HG03025 (cell line): Measurements from ENCODE around the gene DLGAP4.

Experiments used
- ATAC-seq: cut with Tn5 transposase; IDR thresholded peaks from one replicate; pipeline ENCODE4 v1.9.1; 2021; ENCODE audit warnings: mild to moderate bottlenecking, moderate library complexity; ENCODE audit not compliant: unreplicated experiment, low FRiP score

The DLGAP4 gene, protein sequence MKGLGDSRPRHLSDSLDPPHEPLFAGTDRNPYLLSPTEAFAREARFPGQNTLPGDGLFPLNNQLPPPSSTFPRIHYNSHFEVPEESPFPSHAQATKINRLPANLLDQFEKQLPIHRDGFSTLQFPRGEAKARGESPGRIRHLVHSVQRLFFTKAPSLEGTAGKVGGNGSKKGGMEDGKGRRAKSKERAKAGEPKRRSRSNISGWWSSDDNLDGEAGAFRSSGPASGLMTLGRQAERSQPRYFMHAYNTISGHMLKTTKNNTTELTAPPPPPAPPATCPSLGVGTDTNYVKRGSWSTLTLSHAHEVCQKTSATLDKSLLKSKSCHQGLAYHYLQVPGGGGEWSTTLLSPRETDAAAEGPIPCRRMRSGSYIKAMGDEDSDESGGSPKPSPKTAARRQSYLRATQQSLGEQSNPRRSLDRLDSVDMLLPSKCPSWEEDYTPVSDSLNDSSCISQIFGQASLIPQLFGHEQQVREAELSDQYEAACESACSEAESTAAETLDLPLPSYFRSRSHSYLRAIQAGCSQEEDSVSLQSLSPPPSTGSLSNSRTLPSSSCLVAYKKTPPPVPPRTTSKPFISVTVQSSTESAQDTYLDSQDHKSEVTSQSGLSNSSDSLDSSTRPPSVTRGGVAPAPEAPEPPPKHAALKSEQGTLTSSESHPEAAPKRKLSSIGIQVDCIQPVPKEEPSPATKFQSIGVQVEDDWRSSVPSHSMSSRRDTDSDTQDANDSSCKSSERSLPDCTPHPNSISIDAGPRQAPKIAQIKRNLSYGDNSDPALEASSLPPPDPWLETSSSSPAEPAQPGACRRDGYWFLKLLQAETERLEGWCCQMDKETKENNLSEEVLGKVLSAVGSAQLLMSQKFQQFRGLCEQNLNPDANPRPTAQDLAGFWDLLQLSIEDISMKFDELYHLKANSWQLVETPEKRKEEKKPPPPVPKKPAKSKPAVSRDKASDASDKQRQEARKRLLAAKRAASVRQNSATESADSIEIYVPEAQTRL

DNA sequence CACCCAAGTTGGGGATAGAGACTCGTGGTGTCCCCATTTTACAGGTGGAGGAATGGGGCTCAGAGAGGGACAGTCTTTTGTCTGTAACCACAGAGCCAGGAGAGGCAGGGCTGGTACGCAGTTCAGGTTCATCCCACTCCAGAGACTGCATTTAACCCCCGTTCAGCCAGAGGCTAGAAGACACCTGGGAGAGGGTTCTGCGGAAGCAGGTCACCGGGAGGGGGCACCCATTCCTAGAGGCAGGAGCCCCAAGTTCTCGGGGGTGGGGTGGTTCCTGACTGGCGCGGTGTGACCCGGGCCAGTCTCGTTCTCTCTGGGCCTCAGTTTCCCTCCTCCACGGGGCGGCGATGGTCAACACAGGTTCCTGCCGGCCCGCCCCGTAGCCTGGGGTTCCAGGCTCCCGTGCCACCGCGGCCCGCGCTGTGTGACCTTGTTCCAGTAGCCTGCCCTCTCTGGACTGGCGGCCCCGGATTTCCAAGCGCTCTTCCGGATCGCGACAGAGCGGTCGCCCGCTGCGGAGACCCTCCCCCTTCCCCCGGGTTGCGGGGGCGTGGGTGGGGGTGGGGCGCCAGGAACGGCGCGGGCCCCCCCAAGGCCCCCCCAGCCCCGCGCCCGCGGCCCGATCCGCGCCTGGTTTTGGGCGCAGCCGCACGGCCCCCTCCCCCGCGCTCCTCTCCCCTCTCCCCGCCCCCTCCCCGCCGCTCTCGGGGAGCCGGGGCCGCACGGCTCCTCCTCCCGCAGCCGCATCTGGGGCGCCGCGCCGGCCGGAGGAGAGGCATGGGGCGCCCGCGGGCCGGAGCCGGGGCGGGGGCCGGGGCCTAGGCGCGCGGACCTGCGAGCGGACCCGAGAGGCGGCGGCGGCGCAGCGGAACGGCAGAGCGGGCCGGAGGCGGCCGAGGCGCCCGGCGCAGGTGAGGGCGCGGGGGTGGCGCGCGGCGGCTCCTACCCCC, at the start of gene DLGAP4:
TSS of gene DLGAP4 (plus strand) at position 738 of the 950 bp plus-strand sequence. CDS start 125,379 bp downstream, outside the sequence.
- no peak for ATAC-seq

DNA sequence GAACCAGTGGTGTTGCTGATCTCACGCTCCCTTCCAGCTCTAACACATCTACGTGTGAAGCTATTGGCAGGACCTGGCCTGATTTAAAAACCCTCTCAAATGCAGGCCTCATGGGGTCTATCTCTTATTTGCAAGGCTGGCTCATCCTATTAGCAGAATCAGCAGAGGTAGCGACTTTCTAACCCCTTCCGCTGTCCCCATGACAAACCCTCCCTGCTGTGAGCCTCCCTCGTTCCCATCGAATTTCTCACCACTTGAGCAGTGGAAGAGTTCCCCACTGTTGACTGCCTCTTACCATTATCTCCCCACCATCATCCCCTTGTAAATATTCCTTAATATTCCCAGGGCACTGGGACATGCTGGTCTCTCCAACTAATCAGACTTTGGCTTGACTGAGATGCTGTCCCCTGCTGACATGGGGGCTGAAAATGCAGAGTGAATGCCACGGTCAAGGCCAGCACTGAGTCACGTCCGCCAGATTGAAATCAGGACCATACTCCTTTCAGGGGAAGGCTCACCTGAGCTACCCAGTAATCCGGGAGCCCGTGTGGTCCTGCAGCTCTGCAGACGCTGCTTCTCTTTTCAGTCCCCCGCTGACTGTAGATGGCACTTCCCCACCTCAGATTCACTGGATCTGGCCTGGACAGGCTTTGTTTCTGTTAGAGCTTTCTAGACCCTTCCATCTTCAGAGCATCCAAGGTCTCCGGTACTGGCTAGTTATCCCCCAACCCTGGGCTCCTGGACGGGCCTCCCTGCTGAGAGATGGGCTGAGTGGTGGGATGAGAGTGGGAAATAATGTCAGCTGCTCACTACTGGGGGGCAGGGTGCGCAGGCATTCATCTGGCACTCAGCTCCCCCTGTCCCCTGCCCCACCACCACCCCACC, 46.7 kb upstream of the DLGAP4 start:
- no peak for ATAC-seq

DNA sequence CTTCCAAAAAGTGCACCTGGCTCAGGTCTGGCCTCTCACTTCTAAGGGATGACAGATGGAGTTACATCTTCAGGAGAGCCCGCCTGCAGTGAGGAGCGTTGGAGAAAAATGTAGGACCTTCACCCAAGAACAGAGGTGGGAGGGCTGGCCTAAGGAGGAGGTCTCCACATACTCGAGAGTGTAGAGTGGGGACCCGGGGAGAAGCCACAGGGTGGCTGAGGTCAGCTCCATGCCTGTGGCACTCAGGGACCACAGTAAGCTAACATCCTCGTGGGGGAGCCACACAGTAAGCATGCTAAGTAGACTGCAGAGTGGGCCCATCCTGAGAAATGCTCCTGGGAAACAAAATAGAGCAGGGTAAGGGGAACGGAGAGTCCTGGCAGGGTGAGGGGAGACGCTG, 45.8 kb upstream of the DLGAP4 start:
- ATAC-seq, result no peak

DNA sequence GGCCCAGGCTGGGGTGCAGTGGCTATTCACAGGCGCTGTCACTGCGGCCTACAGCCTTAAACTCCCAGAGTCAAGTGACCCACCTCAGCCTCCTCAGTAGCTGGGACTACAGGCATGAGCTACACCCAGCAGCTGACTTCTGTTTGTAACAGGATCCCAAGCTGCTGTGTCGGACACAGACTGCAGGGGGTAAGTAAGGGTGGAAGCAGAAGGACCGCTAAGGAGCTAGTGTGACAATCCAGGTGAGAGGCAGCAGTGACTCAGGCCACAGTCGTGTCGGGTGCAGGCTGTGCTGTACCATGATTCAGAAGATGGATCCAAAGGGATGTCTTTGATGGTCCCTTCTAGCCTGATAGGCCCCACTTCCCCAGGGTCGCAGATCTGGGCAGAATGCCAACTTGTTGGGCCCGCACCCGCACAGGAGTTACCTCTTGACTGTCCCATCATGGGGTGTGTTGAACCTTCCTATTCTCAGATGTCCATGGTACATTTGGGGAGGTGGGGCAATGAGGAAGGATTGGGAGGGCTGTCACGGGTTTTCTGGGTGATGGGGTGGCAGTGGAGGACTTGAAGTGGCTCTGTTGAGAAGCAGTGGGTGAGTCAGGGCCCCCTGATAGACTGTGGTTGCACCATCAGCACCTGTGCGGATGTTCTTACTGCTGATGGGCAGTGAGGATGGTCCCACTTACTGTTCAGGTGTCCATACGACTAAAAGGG, 44.6 kb upstream of the DLGAP4 start:
- ATAC-seq, result no peak

DNA sequence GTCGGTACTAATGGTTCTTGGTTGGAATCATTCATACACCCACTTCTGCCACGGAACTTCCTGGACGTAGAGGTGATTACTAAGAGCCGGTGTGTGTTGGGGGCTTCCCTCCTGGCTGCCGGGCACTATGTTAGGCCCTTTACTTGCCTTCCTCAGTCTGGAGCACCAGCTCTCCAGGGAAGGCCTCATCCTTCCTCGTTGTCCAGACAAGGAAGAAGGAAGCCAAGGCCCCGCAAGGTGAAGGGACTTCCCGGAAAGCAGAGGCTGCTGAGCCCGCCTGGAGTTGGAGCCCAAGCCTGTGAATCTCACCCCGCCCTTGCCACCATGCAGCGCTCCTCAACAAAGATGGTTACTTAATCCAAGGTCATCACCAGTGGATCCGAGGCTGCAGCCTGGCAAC, 43.7 kb upstream of the DLGAP4 start:
- no peak for ATAC-seq

DNA sequence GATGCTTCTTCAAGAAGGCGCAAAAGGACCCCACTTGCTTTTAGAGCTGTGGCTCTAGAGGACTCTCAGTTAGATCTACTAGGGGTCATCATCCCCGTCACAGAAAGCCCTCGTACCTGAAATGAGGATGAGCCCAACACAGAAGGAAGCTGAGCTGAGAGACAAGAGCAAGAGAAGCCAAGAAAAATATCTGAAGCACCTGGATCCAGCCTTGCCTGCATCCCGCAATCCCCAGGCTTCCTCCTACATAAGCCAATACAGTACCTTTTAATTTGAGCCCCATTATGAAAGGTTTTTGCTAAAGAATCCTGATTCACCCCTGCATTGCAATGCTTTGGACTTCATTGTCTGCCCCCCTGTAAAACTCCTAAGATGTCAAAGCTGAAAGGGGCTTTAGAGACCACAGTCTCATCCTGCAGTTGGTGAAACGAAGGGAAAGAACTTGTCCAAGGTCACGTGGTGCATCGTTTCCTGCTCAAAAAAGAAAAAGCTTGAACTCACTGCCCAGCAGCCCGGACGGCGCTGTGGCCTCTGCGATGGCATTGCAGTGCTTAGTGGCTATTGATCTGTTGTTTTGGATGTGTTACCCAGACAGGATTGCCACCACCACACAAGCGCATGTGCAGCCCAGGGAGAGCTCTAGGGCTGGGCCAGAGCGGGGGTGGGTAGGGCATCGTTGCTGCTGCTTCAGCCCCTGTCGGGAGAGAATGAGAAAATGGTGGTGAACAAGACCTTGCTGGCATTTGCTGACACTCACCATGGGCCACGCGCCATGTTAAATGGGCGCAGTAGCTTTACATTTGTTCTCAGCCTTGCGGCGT, 41.5 kb upstream of the DLGAP4 start:
- no peak for ATAC-seq

DNA sequence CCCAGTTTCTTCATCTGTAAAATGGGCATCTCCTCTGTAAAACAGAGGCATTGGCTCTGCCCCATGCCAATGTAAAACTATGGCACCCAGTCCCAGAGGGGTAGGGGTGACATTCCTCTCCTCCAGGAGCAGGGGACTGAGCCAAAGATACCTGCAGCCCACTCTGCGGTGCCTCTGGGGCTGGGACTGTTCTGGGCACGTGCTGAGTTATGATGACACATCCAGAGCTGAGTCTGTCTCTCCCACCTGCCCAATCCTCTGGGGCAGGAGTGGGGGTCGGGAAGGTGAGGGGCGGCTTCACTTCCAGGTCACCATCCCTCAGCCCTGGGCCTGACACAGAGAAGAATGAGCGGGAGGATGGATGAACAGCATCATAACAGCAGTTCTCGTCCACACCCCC, 40.0 kb upstream of the DLGAP4 start:
- ATAC-seq, result no peak

DNA sequence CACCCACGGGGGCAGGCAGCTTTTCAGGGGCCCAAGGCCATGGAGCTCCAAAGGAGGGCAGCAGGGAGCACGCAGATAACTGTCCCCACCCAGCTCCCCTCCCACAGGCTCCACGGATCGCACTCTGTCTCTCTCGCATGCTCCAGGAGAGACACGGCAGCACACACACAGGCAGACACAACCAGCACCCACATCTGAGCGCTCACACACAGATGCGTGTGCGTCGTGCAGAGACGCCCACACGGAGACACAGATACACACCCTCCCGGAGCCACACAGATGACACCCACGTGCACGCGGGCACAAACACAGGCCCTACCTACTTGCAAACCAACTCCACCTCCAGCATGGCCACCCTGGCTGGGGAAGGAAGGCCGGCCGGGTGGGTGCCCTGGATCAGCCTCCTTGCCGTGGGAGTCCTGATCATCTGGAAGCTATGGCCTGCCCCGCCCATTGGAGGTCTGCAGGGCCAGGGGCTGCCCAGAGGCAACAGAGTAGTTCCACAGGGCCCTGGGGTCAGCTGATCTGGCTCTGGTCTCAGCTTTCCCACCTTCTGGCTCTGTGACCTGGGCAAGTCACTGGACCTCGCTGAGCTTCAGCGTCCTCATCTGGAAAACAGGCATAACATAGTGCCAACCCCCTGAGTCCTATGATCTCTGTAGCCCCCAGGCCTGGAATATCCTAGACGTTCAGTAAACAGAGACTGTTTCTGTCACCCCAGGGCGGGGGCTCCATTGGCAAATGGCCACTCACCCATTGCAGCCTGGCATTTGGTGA, 38.3 kb upstream of the DLGAP4 start:
- no peak for ATAC-seq

DNA sequence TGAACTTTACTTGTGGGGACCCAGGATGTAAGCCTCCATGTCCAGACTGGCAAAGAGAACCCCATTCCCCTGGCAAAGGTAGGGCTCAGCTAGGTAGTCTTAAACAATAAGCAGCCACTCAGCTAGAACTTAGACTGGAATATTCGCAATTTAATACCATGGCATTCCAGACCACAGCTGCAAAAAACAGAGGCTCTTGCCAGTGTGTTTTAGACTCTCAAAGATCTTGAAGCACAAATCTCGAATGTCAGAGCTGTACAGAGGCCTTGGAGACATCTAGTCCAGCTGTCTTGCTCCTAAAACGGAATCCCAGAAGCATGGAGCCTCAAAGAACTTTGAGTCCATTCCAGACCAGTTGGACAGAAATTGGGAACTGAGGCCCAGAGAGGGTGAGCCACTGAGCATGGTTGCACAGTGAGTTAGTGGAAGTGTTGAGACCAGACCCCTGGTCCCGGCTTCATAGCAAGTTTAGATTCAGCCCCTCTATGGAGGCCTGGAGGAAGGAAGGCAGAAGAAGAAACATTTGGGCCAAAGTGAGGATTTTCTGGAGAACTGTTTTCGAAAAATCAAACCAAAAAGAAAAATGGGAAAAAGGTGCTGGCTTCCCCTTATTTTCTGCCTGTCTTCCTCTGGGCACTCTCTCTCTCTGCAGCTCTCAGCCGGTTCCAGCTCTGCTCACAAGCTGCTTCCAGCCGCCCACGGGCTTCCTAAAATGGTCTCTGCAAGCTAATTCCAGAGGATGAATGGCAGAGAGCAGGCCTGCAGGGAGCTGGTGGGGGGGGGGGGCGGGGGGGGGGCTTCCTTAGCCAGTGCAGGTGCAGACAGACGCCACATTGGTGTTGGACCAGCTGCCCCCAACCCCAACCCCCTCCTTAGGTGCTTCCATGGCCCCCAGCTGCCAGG, 37.4 kb upstream of the DLGAP4 start:
- ATAC-seq, result no peak

DNA sequence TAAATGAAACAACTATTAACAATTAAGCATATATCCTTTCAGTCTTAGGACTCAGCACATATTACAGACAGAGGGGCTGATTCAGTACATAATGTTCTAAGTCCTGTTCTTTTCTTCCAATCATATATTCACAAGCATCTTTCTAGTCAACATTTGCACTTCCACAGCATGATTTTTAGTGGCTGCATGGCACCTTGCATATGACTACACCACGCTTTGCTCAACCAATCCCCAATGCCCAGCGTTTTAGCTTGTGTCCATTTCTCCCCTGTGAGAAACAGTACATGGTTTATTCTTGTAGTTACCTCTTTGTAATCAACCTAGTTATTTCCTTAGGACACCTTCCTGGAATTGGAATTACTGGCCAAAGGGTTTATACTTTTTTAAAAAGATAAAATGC, 36.6 kb upstream of the DLGAP4 start:
- ATAC-seq, result no peak

DNA sequence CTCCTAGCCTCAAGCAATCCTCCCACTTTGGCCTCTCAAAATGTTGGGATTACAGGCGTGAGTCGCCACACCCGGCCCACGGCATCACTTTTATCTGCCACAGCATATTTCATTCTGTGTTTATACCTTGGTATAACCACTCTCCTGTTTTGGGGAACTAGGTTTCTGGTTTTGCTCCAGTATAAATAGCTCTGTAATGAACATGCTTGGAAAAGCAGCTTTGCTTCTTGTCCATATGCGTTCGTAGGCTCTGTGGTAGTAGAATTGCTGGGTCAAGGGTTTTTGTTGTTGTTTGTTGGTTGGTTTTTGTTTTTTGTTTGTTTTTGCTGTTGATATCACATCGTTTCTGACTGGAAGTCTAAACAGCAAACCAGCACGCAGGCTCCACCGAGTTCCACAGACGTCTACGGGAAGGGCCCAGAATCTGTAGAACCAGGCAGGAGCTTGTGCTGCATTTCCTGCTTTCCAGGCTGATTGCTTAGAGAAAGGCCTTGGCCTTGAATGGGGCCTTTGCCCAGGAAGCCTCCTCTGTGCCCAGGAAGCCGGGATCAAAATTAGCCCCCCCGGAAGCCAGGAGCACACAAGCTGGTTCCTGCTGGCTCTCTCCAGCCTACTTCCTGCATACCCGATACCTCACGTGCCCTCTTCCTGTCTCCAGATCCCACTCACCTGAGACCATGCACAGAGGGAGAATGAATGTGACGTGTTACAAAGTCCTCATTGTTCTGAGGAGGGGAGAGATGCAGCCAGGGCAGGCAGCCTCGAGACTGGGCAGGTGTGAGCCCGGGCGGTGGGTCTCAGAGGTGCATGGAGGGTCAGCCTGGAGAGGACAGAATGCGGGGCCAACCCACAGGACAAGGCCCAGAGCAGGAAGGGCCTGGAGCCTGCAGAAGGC, 35.1 kb upstream of the DLGAP4 start:
- ATAC-seq, result no peak

DNA sequence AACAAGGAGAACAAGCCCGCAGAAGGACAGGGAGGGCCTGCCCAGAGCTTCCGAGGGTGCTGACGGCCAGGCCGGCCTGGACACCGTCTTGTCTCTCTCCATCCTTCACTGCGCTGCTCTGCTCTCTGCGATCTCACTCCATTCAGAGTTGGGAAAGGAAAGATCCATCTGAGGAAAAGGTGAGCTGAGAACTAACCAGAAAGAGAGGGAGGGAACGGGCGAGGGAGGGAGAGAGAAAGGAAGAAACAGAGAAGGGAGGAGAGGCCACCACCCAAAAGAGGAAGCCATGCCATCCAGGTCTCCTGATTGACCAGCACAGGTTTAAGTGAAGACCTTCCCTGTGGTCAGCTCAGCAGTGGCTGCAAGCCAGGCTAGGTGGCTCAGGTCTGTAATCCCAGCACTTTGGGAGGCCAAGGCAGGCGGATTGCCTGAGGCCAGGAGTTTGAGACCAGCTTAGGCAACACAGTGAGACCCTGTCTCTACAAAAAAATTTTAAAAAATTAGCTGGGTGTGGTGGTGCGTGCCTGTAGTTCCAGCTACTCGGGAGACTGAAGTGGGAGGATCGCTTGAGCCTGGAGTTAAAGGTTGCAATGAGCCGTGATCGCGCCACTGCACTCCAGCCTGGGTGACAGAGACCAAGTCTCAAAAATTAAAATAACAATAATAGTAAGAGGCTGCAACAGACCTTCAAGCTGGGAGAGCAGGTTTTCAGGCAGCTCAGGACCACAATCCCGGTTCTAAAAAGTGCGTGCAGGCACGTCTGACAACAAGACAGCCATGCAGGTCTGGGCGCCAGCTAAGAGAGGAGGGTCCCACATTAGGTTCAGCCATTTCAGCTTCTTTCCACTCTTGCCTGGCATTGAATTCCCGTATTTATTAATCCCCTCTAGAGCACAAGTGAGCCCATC, 34.2 kb upstream of the DLGAP4 start:
- no peak for ATAC-seq

DNA sequence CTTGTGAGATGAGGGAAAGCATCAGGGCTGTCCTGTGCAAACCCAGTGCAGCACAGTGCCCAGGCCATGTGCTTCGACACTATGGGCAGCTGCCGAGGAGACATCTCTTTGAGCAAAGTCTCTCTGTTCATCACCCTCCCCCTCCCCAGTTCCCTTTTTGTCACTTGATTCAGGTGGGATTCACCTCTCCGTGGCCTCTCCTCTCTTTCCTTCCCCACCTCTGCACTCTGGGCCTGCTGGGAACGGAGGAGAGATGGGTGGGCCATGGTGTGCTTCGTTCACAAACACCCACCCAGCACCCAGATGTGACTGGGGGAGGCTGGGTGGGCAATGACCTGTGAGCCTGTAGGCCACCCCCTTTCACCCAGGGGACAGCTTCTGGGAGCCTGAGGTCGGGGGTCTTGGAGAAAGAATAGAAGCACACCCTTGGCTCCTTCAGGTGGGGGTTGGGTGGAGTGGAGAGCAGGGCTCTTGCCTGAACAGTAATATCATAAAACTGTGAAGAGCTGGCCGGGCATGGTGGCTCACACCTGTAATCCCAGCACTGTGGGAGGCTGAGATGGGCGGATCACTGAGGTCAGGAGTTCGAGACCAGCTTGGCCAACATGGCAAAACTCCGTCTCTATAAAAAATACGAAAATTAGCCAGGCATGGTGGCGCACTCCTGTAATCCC, 33.5 kb upstream of the DLGAP4 start:
- ATAC-seq, result no peak
